Measurements from ENCODE around the gene GTPBP10.

GTPBP10 gene

DNA sequence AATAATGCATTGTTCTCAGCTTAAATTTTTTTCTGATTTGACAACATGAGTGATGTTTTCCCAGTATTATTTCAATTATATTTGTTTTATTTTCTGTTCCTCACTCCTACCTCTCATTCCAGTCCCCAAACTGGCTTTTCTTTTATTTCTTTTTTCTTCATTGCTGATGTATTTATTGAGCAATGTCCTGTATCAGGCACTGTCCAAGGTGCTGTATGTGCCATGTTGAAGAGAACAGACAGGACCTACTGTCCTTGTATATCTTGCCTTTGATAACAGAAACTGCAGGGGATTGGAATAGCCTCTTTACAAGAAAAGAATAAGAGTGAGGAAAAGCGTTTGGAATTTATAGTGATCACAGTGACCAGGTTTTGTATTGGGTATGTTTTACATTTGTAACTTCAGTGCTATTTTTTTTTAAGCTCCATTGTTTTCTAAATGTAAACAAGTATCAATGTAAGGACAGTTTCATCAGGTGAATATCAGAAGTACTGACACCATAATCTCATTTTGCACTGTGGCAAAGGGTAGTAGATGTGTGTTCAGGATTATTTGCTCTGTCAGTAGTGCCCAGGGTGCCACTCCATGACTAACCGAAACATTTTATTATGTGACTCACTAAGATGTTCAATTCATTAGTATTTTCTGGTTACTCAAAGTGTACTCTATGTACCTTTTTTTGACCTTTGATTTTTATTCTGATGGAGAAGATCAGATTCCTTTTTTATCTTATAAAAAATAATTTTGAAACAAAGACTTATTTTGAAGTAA, 41.1 kb downstream of the GTPBP10 start:
- TF ChIP-seq EZH2 (IDR thresholded peaks at IDR 0.05; ENCODE audit: borderline replicate concordance, low read depth, low read length, severe bottlenecking), result no peak
- TF ChIP-seq, protein P1, sequence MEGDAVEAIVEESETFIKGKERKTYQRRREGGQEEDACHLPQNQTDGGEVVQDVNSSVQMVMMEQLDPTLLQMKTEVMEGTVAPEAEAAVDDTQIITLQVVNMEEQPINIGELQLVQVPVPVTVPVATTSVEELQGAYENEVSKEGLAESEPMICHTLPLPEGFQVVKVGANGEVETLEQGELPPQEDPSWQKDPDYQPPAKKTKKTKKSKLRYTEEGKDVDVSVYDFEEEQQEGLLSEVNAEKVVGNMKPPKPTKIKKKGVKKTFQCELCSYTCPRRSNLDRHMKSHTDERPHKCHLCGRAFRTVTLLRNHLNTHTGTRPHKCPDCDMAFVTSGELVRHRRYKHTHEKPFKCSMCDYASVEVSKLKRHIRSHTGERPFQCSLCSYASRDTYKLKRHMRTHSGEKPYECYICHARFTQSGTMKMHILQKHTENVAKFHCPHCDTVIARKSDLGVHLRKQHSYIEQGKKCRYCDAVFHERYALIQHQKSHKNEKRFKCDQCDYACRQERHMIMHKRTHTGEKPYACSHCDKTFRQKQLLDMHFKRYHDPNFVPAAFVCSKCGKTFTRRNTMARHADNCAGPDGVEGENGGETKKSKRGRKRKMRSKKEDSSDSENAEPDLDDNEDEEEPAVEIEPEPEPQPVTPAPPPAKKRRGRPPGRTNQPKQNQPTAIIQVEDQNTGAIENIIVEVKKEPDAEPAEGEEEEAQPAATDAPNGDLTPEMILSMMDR (IDR thresholded peaks at IDR 0.05; ENCODE audit: borderline replicate concordance, extremely low read depth, low read length, poor library complexity, severe bottlenecking), result no peak
- Histone ChIP-seq H3K36me3 (ENCODE audit: insufficient read depth, low read length) (peaks cover 35% of the 10 kb centered on the region), H3K9ac (ENCODE audit: low read depth, low read length) (no peak overlapping the region), H3K79me2 (ENCODE audit: insufficient read depth, low read length) (no peaks in the 10 kb centered on the region), H3K4me2 (ENCODE audit: insufficient read depth, low read length) (no peak overlapping the region), H4K20me1 (ENCODE audit: insufficient read depth, low read length) (no peaks in the 10 kb centered on the region), H3K4me1 (ENCODE audit: insufficient read depth, low read length) (no peaks in the 10 kb centered on the region), H2AFZ (ENCODE audit: low read depth, low read length) (no peak overlapping the region), H3K9me3 (ENCODE audit: insufficient read depth, low read length, severe bottlenecking) (no peaks in the 10 kb centered on the region), H3K27ac (ENCODE audit: low read length) (no peak overlapping the region), H3K27me3 (ENCODE audit: insufficient read depth, low read length, poor library complexity) (no peaks in the 10 kb centered on the region), H3K4me3 (ENCODE audit: low read depth in 1 of 2, low read length in 2 of 2) (no peak overlapping the region)
- no peak for DNase-seq
- no peak for ATAC-seq (ENCODE audit: insufficient read depth, low read depth)

DNA sequence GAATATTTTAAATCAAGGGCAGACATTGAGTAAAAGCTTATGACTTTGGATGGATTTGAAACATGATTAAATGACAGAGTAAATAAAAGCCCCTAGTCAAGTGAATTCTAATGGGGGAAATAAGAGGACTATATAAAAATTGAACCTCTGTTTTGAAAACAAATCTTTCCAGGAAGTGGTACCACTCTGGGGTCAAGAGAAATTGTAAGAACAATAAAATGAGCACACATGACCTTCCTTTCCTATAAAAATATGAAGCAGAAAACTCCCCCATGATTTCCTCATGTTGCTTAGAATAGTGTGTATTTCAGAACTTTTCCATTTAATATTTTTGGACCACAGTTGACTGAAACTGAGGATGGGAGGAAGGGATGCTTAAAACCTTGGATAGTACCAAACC, 44.4 kb downstream of the GTPBP10 start:
- Histone ChIP-seq H3K27me3 (ENCODE audit: insufficient read depth, low read length, poor library complexity) (no peaks in the 10 kb centered on the region), H3K4me1 (ENCODE audit: insufficient read depth, low read length) (no peaks in the 10 kb centered on the region), H3K4me3 (ENCODE audit: low read depth in 1 of 2, low read length in 2 of 2) (no peak overlapping the region), H3K36me3 (ENCODE audit: insufficient read depth, low read length) (peaks cover 8% of the 10 kb centered on the region; the same call in 1 of the 2 replicates), H3K79me2 (ENCODE audit: insufficient read depth, low read length) (no peaks in the 10 kb centered on the region), H3K9me3 (ENCODE audit: insufficient read depth, low read length, severe bottlenecking) (no peaks in the 10 kb centered on the region), H3K9ac (ENCODE audit: low read depth, low read length) (no peak overlapping the region), H4K20me1 (ENCODE audit: insufficient read depth, low read length) (no peaks in the 10 kb centered on the region), H2AFZ (ENCODE audit: low read depth, low read length) (no peak overlapping the region), H3K27ac (ENCODE audit: low read length) (no peak overlapping the region), H3K4me2 (ENCODE audit: insufficient read depth, low read length) (no peak overlapping the region)
- TF ChIP-seq EZH2 (IDR thresholded peaks at IDR 0.05; ENCODE audit: borderline replicate concordance, low read depth, low read length, severe bottlenecking), result no peak
- TF ChIP-seq, protein P1 (IDR thresholded peaks at IDR 0.05; ENCODE audit: borderline replicate concordance, extremely low read depth, low read length, poor library complexity, severe bottlenecking), result no peak
- no peak for DNase-seq
- ATAC-seq (ENCODE audit: insufficient read depth, low read depth), result no peak

DNA sequence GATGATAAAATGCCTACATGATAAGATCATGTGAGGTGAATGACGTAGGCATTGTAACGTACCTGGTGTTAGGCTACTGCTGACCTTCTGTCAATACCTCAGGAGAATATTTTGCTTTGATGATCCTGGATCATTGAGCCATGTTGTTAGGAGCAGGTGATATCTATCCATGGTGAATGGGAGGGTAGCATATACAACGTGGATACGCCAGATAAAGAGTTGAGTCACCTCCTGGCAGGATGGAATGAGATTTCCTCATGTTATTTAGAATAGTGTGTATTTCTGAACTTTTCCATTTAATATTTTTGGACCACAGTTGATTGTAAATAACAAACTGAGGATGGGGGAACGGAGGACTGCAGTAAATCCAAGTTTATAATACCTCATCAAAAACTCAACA, 45.0 kb downstream of the GTPBP10 start:
- Histone ChIP-seq H3K79me2 (ENCODE audit: insufficient read depth, low read length) (no peaks in the 10 kb centered on the region), H3K9ac (ENCODE audit: low read depth, low read length) (no peak overlapping the region), H3K4me3 (ENCODE audit: low read depth in 1 of 2, low read length in 2 of 2) (no peak overlapping the region), H3K36me3 (ENCODE audit: insufficient read depth, low read length) (peaks cover 8% of the 10 kb centered on the region; the same call in 1 of the 2 replicates), H3K27me3 (ENCODE audit: insufficient read depth, low read length, poor library complexity) (no peaks in the 10 kb centered on the region), H3K4me1 (ENCODE audit: insufficient read depth, low read length) (no peaks in the 10 kb centered on the region), H3K9me3 (ENCODE audit: insufficient read depth, low read length, severe bottlenecking) (no peaks in the 10 kb centered on the region), H3K4me2 (ENCODE audit: insufficient read depth, low read length) (no peak overlapping the region), H4K20me1 (ENCODE audit: insufficient read depth, low read length) (no peaks in the 10 kb centered on the region), H3K27ac (ENCODE audit: low read length) (no peak overlapping the region), H2AFZ (ENCODE audit: low read depth, low read length) (no peak overlapping the region)
- TF ChIP-seq, protein P1 (IDR thresholded peaks at IDR 0.05; ENCODE audit: borderline replicate concordance, extremely low read depth, low read length, poor library complexity, severe bottlenecking), result no peak
- no peak for TF ChIP-seq EZH2 (IDR thresholded peaks at IDR 0.05; ENCODE audit: borderline replicate concordance, low read depth, low read length, severe bottlenecking)
- no peak for ATAC-seq (ENCODE audit: insufficient read depth, low read depth)
- DNase-seq, result no peak
